ENCODE data around the gene B4GALT1.

The B4GALT1 gene

DNA sequence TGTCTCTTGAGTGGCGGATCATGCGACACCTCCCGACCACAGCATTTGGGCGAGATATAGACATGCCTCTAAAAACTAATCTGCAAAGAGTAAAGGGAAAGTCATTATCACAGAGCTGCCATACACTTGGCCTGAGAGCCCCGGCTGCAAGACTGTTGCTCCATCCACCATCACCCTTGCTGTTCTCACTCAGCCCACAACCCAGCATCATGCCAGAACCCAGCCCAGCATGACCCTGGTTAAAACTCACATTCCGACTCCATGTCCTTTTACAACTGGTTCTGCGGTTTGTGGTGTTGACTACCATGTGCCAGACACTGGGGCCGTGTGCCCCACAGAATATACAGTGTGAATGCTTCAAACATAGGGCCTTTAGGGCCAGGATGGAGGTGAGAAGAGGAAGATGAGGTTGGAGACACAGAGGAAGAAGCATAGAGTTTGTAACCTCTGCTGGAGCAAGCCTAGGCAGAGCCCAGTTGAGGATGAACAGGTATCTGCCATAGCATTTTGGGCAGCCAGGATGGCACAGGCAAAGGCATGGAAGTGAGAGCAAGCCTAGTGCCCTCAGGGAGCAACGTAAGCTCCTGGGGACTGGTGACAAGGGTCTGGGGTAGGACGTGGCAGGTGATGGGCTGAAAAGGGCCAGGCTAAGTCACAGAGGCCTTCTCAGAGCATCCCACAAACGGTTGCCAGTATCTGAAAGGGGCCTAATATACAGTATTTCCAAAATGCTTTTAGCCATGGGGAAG lies 53.2 kb downstream of the B4GALT1 start:
- TF ChIP-seq SIN3A (IDR thresholded peaks at IDR 0.05; ENCODE audit: borderline replicate concordance, insufficient read depth, low read length) (no peak), FOXP2 (optimal IDR thresholded peaks at IDR 0.05; ENCODE audit: borderline replicate concordance, extremely low read depth, extremely low read length, insufficient read depth) (no peak), TAF1 (IDR thresholded peaks at IDR 0.05; ENCODE audit: borderline replicate concordance, insufficient read depth, low read length) (no peak), POLR2AphosphoS5 (IDR thresholded peaks at IDR 0.05; ENCODE audit: low read depth, low read length) (no peak)
- TF ChIP-seq, protein P1, sequence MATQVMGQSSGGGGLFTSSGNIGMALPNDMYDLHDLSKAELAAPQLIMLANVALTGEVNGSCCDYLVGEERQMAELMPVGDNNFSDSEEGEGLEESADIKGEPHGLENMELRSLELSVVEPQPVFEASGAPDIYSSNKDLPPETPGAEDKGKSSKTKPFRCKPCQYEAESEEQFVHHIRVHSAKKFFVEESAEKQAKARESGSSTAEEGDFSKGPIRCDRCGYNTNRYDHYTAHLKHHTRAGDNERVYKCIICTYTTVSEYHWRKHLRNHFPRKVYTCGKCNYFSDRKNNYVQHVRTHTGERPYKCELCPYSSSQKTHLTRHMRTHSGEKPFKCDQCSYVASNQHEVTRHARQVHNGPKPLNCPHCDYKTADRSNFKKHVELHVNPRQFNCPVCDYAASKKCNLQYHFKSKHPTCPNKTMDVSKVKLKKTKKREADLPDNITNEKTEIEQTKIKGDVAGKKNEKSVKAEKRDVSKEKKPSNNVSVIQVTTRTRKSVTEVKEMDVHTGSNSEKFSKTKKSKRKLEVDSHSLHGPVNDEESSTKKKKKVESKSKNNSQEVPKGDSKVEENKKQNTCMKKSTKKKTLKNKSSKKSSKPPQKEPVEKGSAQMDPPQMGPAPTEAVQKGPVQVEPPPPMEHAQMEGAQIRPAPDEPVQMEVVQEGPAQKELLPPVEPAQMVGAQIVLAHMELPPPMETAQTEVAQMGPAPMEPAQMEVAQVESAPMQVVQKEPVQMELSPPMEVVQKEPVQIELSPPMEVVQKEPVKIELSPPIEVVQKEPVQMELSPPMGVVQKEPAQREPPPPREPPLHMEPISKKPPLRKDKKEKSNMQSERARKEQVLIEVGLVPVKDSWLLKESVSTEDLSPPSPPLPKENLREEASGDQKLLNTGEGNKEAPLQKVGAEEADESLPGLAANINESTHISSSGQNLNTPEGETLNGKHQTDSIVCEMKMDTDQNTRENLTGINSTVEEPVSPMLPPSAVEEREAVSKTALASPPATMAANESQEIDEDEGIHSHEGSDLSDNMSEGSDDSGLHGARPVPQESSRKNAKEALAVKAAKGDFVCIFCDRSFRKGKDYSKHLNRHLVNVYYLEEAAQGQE (IDR thresholded peaks at IDR 0.05; ENCODE audit: insufficient read depth in 1 of 2, low read depth in 2 of 2, low read length in 2 of 2): no peak

DNA sequence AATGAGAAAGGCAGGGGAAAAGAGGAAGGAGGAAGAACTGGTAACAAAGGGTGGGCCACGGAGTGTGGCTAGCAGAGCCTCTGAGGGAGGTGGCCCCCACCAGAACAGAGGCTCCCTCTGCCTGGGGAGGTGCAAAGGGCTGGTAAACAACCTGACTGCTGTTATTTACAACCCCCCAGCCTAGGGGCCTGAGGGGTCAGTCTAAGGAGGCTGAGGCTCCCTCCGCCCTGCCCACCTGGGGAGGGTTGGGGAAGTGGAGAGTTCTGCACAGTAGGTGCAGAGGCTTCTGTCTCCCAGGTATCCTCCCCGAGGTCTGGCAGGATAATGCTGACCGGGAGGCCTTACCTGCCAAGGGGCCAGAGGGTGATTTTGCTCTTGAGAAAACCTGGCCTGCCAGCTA lies 55.0 kb downstream of the B4GALT1 start:
- no peak for TF ChIP-seq SIN3A (IDR thresholded peaks at IDR 0.05; ENCODE audit: borderline replicate concordance, insufficient read depth, low read length)

DNA sequence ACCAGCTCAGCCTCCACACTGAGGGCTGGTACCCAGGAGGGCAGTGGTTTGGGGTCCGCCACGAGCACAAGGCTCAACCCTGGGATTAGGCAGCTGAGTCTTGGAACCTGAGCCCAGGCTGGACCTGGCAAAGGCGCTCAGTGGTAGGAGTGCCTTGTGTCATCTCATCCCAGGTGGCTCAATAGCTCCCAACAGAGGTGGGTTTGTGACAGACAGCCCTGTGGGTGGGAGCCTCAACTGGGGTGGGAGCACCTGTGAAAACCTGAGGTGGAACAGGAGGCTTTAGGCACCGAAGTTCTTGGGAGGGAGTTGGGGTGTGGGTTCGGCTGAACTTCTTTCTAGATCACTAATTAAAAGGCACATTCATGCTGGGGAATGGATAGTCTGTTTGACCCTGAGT lies 55.5 kb downstream of the B4GALT1 start:
- TF ChIP-seq SIN3A (IDR thresholded peaks at IDR 0.05; ENCODE audit: borderline replicate concordance, insufficient read depth, low read length) (no peak), TAF1 (IDR thresholded peaks at IDR 0.05; ENCODE audit: borderline replicate concordance, insufficient read depth, low read length) (no peak)
- TF ChIP-seq, protein P1 (IDR thresholded peaks at IDR 0.05; ENCODE audit: insufficient read depth in 1 of 2, low read depth in 2 of 2, low read length in 2 of 2): no peak

DNA sequence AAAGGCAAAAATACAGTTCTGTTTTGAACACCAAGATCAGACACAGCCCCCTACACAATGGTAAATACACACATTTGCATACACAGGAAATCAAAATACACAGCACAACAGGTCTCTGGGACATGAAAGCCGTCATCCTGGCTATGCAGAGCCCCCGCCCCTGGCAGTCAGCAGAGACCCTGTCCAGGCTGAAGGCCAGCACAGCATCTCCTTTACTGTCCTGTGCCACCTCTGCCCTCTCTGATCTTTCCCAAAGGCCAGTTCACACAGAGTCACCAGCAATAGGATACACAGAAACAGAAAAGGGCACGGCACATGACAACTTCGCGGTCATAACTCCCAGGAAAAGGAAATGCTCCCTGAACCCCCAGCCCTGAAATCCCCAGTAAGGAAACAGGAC lies 56.5 kb downstream of the B4GALT1 start:
- no peak for TF ChIP-seq FOXP2 (optimal IDR thresholded peaks at IDR 0.05; ENCODE audit: borderline replicate concordance, extremely low read depth, extremely low read length, insufficient read depth)
- no peak for TF ChIP-seq POLR2AphosphoS5 (IDR thresholded peaks at IDR 0.05; ENCODE audit: low read depth, low read length)
- TF ChIP-seq SIN3A (IDR thresholded peaks at IDR 0.05; ENCODE audit: borderline replicate concordance, insufficient read depth, low read length): no peak
- no peak for TF ChIP-seq TAF1 (IDR thresholded peaks at IDR 0.05; ENCODE audit: borderline replicate concordance, insufficient read depth, low read length)
- TF ChIP-seq, protein P1 (IDR thresholded peaks at IDR 0.05; ENCODE audit: insufficient read depth in 1 of 2, low read depth in 2 of 2, low read length in 2 of 2): no peak

DNA sequence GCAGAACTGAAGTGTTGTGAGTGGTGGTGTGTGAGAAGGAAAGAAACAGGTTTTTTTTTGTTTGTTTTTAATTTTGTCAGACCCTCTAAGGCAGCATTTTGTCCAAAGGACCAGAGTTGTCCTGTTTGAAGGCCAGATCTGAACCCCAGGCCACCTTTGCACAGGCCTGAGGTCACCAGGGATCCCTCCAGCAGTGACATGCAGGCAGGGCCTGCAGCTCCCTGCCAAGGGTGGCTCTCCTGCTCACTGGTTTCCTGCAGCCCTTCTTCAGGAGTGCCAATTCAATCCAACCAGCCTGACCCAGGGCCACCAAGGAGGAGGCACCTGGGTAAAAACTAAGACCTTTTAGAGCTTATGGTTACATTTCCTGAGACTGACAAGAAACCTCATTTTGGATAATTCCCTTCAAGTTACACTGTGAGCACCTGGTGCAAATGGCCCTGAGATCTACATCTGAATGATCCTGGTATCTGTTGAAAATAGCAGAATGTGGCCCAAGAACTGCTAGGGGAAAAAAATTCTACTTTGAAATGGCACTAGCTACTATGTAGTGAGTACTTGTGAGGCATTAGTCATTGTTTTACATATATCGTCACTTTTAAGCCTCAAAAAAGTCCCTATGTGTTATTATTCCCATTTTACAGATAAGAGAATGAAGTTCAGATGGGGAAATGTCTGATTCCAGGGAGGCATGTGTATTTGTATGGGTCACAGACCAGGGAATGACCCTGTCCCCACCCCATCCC lies 57.1 kb downstream of the B4GALT1 start:
- TF ChIP-seq POLR2AphosphoS5 (IDR thresholded peaks at IDR 0.05; ENCODE audit: low read depth, low read length): no peak
- TF ChIP-seq, protein P1 (IDR thresholded peaks at IDR 0.05; ENCODE audit: insufficient read depth in 1 of 2, low read depth in 2 of 2, low read length in 2 of 2): no peak
- no peak for TF ChIP-seq TAF1 (IDR thresholded peaks at IDR 0.05; ENCODE audit: borderline replicate concordance, insufficient read depth, low read length)
- TF ChIP-seq SIN3A (IDR thresholded peaks at IDR 0.05; ENCODE audit: borderline replicate concordance, insufficient read depth, low read length): no peak
- no peak for TF ChIP-seq FOXP2 (optimal IDR thresholded peaks at IDR 0.05; ENCODE audit: borderline replicate concordance, extremely low read depth, extremely low read length, insufficient read depth)

Data from PFSK-1 (cell line).